Kidney (tissue), 14 donors: Measurements from ENCODE around the gene TRAPPC8. TPM values are rescaled to one million over a fixed set of nuclear protein-coding genes. Genes with fewer than 3 reads are reported as not detected.

Source experiments
- DNase-seq, 5 donors: peaks; one replicate each; pipeline ENCODE4 v3.0.0-alpha.2; 2013 to 2020
- FAIRE-seq: peaks from 2 replicates; lab custom pipeline; 2012; peaks lifted over from hg19 to GRCh38; lab: Jason Lieb, UNC
- H3K27ac ChIP-seq, 2 donors: one replicate each; pipeline ENCODE4 v1.7.0; 2013; ENCODE audit warnings: low read depth in 2 of 2, low read length in 2 of 2, inconsistent platforms in 1 of 2
- H3K27me3 ChIP-seq: one replicate; pipeline ENCODE4 v1.7.1; 2013; ENCODE audit warnings: low read length, inconsistent platforms; ENCODE audit not compliant: control insufficient read depth, insufficient read depth
- H3K36me3 ChIP-seq, 3 donors: one replicate each; pipeline versions ENCODE4 v1.7.0 to v1.7.1; 2013; ENCODE audit warnings: low read length in 3 of 3, control low read depth in 1 of 3, inconsistent platforms in 1 of 3; ENCODE audit not compliant: insufficient read depth in 3 of 3, control insufficient read depth in 2 of 3
- H3K4me1 ChIP-seq, 3 donors: one replicate each; pipeline versions ENCODE4 v1.7.0 to v1.7.1; 2013; ENCODE audit warnings: low read length in 3 of 3, inconsistent platforms in 1 of 3, low read depth in 1 of 3; ENCODE audit not compliant: control insufficient read depth in 2 of 3, insufficient read depth in 2 of 3
- H3K4me3 ChIP-seq, 3 donors: one replicate each; pipeline versions ENCODE4 v1.7.0 to v1.8.1; 2013; ENCODE audit warnings: low read length in 3 of 3, control low read depth in 1 of 3, inconsistent platforms in 1 of 3
- H3K9ac ChIP-seq, 3 donors: one replicate each; pipeline versions ENCODE4 v1.7.0 to v1.7.1; 2013; ENCODE audit warnings: low read length in 3 of 3, control low read depth in 1 of 3, inconsistent platforms in 1 of 3
- H3K9me3 ChIP-seq, 3 donors: one replicate each; pipeline versions ENCODE4 v1.7.0 to v1.7.1; 2013; ENCODE audit warnings: low read length in 3 of 3, control low read depth in 1 of 3, inconsistent platforms in 1 of 3; ENCODE audit not compliant: control insufficient read depth in 2 of 3, insufficient read depth in 1 of 3
- intact Hi-C: fragments of 100-400 bp; cut with DNase I; formaldehyde crosslinking; loops from one replicate; pipeline ENCODE4 v1.11.1; 2022
- polyA plus RNA-seq: library from polyadenylated mRNA; stranded (reverse); fragments of 350-450 nt; fragmentation: Illumina TruSeq; extraction: RNeasy Lipid Tissue Mini Kit (QIAGEN cat#74804); gene quantifications from one replicate; pipeline ENCODE4 v1.2.3, GENCODE V29; 2014; ENCODE audit warnings: low read depth, low replicate concordance; ENCODE audit not compliant: insufficient read depth
- total RNA-seq: library from RNA; stranded (reverse); fragmentation: NEBNext Ultra II Directional; extraction: Animal tissue kit (Norgen Biotek cat#: 25700); gene quantifications from one replicate; pipeline ENCODE4 v1.2.1, GENCODE V29; 2021
- TF ChIP-seq, protein P1 (sequence below): IDR thresholded peaks from 3 replicates; pipeline ENCODE4 v1.5.1; 2012; ENCODE audit warnings: mild to moderate bottlenecking, moderate library complexity, borderline replicate concordance; ENCODE audit not compliant: insufficient read depth; ENCODE audit errors: extremely low read depth
- donor health status: control.
- donor health status: control.
- donor health status: control.
- donor health status: control.
- donor health status: control.
- donor health status: DM: yes; HTN: yes; CAD: no.
- donor health status: Normal renal cell carcinoma (clear cell type).

TRAPPC8 gene
- total and polyA plus RNA-seq, 2 donors from 2014 or later: 28.7 to 44.6 TPM

DNA sequence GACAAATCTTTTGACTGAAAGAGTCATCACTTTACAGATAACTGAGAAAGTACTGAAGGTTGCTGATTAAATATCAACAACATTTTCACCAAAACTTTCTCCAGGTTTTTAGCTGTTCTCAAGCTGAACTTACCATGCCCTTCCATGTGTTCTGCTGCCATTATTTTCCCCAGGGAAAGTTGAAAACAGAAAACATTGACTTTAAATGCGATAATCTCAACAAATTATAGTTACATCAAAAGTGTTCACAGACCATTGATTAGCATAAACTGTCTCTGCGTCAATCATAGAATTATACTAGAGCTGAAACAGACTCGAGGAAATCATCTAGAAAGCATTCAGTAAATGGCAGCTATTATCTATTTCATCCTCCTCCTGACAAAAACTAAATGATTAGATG is 51.4 kb downstream of the TRAPPC8 start:
- H3K4me3 ChIP-seq: no peak overlapping the region
- FAIRE-seq: no peak
- TF ChIP-seq, protein P1, sequence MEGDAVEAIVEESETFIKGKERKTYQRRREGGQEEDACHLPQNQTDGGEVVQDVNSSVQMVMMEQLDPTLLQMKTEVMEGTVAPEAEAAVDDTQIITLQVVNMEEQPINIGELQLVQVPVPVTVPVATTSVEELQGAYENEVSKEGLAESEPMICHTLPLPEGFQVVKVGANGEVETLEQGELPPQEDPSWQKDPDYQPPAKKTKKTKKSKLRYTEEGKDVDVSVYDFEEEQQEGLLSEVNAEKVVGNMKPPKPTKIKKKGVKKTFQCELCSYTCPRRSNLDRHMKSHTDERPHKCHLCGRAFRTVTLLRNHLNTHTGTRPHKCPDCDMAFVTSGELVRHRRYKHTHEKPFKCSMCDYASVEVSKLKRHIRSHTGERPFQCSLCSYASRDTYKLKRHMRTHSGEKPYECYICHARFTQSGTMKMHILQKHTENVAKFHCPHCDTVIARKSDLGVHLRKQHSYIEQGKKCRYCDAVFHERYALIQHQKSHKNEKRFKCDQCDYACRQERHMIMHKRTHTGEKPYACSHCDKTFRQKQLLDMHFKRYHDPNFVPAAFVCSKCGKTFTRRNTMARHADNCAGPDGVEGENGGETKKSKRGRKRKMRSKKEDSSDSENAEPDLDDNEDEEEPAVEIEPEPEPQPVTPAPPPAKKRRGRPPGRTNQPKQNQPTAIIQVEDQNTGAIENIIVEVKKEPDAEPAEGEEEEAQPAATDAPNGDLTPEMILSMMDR: no peak
- no peak overlapping the region for H3K27ac ChIP-seq
- no peak for DNase-seq
- no peaks in the 10 kb centered on the region for H3K27me3 ChIP-seq
- no peak overlapping the region for H3K9ac ChIP-seq
- H3K36me3 ChIP-seq: peaks cover 0 to 8% (median 7%) of the 10 kb centered on the region in 3 donors
- intact Hi-C loops: no loop called here
- H3K9me3 ChIP-seq: no peaks in the 10 kb centered on the region
- no peaks in the 10 kb centered on the region for H3K4me1 ChIP-seq

GRCh38 chr18:31884020-31884419 is 58.9 kb downstream of the TRAPPC8 start:
- Histone ChIP-seq H3K9me3 (peaks cover 0 to 3% (median 0%) of the 10 kb centered on the region in 3 donors), H3K4me3 (no peak overlapping the region), H3K9ac (no peak overlapping the region), H3K36me3 (peaks cover 3 to 9% (median 6%) of the 10 kb centered on the region in 3 donors), H3K27ac (no peak overlapping the region), H3K27me3 (no peaks in the 10 kb centered on the region), H3K4me1 (no peaks in the 10 kb centered on the region)
- FAIRE-seq (no peak), DNase-seq (no peak)
- TF ChIP-seq, protein P1: no peak
- intact Hi-C loops: no loop called here

GRCh38 chr18:31880186-31880898 is 62.6 kb downstream of the TRAPPC8 start:
- TF ChIP-seq, protein P1: no peak
- Histone ChIP-seq H3K27me3 (no peaks in the 10 kb centered on the region), H3K27ac (no peak overlapping the region), H3K4me3 (no peak overlapping the region), H3K9me3 (peaks cover 0 to 3% (median 0%) of the 10 kb centered on the region in 3 donors), H3K4me1 (no peaks in the 10 kb centered on the region), H3K9ac (no peak overlapping the region), H3K36me3 (peaks cover 4 to 25% (median 11%) of the 10 kb centered on the region in 3 donors)
- DNase-seq: no peak
- intact Hi-C loops: no loop called here
- FAIRE-seq: no peak

- Histone ChIP-seq H3K4me3 (no peak overlapping the region), H3K36me3 (peaks cover 12 to 33% (median 14%) of the 10 kb centered on the region in 3 donors), H3K27me3 (no peaks in the 10 kb centered on the region), H3K9me3 (peaks cover 0 to 3% (median 0%) of the 10 kb centered on the region in 3 donors), H3K9ac (no peak overlapping the region), H3K27ac (no peak overlapping the region), H3K4me1 (no peaks in the 10 kb centered on the region)
- TF ChIP-seq, protein P1: no peak
- intact Hi-C loops: no loop called here
- FAIRE-seq: no peak
- no peak for DNase-seq
These were observed 64.6 kb downstream of the TRAPPC8 start for GRCh38 chr18:31878358-31878757.
